ENCODE measurements around the gene GEMIN7.

The GEMIN7 gene

DNA sequence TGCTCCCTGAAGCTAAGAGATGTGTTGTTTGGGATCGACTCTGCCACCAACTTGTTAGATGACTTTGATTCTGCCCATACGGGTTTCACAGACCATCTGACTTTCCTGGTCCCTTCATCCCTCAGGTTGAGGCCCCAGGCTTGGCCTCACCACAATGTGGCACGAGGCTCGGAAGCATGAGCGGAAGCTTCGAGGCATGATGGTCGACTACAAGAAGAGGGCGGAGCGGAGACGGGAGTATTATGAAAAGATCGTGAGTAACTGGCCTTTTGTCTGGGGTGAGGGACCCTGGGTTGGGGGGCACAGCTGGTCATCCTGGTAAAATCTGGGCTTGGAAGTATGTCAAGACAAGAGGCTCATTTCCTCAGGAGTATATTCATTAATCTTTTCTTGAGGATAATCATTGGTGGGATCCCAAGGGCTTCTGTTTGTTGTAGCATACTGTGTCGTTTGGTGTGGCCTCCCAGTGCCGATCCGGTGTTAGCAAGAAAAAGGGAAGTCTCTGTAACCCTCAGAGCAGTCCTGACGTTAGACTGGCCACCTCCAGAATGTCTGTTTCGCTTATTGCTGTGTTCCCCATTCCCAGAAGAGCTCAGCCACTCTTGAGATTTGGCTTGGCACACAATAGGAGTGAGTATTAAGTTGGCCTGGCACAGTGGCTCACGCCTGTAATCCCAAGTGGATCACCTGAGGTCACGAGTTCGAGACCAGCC is 38.8 kb upstream of the GEMIN7 start:
- H3K4me3 ChIP-seq (ENCODE audit: low read depth, low read length) = peak overlapping the region; percentile 66
- DNase-seq (ENCODE audit: low read depth) = no peak
- TF ChIP-seq, protein P1, sequence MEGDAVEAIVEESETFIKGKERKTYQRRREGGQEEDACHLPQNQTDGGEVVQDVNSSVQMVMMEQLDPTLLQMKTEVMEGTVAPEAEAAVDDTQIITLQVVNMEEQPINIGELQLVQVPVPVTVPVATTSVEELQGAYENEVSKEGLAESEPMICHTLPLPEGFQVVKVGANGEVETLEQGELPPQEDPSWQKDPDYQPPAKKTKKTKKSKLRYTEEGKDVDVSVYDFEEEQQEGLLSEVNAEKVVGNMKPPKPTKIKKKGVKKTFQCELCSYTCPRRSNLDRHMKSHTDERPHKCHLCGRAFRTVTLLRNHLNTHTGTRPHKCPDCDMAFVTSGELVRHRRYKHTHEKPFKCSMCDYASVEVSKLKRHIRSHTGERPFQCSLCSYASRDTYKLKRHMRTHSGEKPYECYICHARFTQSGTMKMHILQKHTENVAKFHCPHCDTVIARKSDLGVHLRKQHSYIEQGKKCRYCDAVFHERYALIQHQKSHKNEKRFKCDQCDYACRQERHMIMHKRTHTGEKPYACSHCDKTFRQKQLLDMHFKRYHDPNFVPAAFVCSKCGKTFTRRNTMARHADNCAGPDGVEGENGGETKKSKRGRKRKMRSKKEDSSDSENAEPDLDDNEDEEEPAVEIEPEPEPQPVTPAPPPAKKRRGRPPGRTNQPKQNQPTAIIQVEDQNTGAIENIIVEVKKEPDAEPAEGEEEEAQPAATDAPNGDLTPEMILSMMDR (IDR thresholded peaks at IDR 0.05; ENCODE audit: insufficient read depth, low read depth, low read length, missing control alignments) = no peak

DNA sequence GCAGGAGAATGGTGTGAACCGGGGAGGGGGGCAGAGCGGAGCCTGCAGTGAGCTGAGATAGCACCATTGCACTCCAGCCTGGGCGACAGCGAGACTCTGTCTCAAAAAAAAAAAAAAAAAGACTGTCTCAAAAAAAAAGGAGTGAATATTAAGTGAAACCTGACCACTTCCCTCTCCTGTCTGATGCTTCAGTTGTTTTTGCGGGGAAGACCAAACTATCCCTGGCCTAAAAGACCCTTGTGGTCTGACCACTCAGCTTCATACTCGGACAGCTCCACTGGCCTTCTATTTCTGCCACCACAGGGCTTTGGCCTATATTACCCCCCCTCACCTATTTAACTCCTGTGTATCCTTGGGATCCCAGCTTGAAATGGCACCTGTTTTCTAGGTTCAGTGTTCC is 37.9 kb upstream of the GEMIN7 start:
- no peak overlapping the region for H3K4me3 ChIP-seq (ENCODE audit: low read depth, low read length)
- TF ChIP-seq, protein P1 (IDR thresholded peaks at IDR 0.05; ENCODE audit: insufficient read depth, low read depth, low read length, missing control alignments) = no peak
- no peak for DNase-seq (ENCODE audit: low read depth)

DNA sequence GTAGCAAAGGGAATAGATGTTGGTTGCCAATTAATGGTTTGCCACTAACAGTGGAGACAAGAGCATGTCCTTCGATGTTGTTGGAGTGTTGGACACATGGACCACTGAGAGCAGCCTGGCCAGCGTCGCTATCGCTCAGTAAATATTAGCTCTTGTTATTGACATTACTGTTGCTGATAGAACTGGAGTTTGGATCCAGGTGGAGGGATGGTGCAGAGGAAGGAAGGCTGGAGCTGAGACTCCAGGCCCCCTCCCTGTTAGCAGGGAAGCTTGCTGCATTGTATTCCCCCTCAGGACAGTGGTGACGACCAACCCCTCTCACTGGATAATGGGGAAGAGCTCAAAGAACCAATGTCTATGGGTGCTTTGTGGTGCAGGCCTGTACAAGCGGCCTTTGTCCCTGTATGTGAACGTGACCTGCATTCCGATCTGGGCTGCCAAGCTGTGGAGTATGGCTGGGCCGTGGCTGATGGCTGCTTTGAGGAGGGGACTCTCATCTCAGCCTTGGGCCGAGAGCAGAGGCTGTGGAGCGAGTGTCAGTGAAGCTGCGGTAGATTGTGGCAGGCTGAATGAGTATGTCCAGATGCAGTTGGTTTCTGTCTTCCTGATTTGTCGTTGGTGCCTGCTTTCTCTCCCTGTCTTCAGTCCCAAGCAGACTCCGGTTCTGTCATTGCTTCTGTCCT is 33.2 kb upstream of the GEMIN7 start:
- TF ChIP-seq, protein P1 (IDR thresholded peaks at IDR 0.05; ENCODE audit: insufficient read depth, low read depth, low read length, missing control alignments) = no peak
- no peak for DNase-seq (ENCODE audit: low read depth)
- H3K4me3 ChIP-seq (ENCODE audit: low read depth, low read length) = no peak overlapping the region

DNA sequence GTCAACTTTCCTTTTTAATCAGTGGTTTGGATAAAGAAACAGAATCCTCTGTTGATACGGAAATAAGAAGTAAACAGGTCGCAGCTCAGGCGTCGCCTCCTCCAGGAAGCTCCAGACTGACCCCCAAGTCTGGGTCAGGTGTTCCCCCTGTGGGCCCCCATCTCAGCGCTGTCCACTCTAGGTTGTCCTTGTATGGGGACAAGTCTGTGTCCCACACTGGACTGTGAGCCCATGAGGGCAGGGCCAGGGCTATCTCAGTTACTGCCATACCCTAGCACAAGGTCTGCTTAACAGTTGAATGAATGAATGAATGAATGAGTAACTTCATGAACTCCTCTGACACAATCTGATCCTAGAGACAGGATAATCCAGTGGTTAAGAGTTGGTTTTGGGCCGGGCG is 32.7 kb upstream of the GEMIN7 start:
- no peak for DNase-seq (ENCODE audit: low read depth)
- TF ChIP-seq, protein P1 (IDR thresholded peaks at IDR 0.05; ENCODE audit: insufficient read depth, low read depth, low read length, missing control alignments) = no peak
- H3K4me3 ChIP-seq (ENCODE audit: low read depth, low read length) = no peak overlapping the region

DNA sequence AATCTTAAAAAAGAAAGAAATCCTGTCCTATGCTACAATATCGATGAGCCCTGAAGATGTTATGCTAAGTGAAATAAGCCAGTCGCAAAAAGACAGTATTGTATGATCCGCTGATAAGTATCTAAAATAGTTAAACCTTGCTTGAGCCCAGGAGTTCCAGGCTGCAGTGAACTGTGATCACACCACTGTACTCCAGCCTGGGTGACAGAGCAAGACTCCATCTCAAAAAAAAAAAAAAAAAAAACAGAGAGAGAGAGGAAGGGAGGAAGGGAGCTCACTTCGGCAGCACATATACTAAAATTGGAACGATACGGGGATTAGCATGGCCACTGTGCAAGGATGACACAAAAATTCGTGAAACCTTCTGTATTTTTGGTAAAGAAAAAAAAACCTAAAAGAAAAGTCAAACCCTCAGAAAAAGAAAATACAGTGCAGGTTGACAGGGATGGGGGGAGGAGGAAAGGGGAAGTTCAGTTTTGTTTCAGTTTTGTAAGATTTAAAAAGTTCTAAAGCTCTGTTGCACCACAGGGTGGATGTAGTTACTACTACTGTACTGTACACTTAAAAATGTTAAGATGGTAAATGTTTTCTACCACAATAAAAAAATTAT is 31.8 kb upstream of the GEMIN7 start:
- peak overlapping the region; percentile 8; the same call in 1 of the 2 replicates for H3K4me3 ChIP-seq (ENCODE audit: low read depth, low read length)
- peak; percentile 69 for DNase-seq (ENCODE audit: low read depth)
- TF ChIP-seq, protein P1 (IDR thresholded peaks at IDR 0.05; ENCODE audit: insufficient read depth, low read depth, low read length, missing control alignments) = no peak

DNA sequence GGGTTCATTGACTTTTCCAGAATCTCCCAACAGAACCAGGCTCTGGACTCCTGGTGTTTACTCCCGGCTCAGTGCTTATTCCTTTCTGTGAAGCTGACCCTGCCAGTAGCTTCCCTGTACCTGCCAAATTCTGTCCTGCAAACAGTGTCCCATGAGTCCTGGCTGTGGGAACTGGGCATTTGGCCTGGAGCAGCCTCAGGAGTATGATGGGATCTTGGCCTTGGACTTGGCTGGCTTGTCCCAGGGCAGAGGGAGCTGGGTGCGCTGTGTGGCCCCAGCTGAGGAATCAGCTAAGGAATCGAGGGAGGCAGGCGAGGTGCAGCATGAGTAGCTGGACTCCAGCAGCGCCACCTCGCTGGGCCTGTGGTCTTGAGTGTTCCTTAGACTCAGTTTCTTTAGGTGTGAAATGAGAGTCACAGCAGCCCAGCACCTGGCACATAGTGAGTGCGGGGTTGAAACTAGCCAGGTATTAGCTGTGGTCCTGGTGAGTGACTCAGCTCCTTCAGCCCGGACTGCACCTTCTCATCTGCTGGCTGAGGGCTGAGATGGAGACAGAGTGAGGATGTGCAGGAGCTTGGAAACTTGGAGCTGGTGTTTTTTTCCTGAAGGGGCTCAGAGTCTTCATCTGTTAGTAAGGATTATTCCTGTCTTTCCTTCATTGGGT is 29.9 kb upstream of the GEMIN7 start:
- no peak overlapping the region for H3K4me3 ChIP-seq (ENCODE audit: low read depth, low read length)
- TF ChIP-seq, protein P1 (IDR thresholded peaks at IDR 0.05; ENCODE audit: insufficient read depth, low read depth, low read length, missing control alignments) = no peak
- no peak for DNase-seq (ENCODE audit: low read depth)

Data from GM12865 (cell line).